GM23248 (cell line): ENCODE results near the gene CMTM8.

ENCODE experiments used
- EZH2 ChIP-seq: fragments of 200-600 bp; sonication (generic); IDR thresholded peaks from 2 replicates; pipeline ENCODE4 v1.6.1; 2018; ENCODE audit warnings: antibody characterized with exemption, mild to moderate bottlenecking; ENCODE audit not compliant: insufficient read depth, poor library complexity, severe bottlenecking
- EZH2phosphoT487 ChIP-seq: fragments of 200-600 bp; sonication (generic); IDR thresholded peaks from 2 replicates; pipeline ENCODE4 v1.6.1; 2018; ENCODE audit warnings: antibody characterized with exemption, moderate library complexity, mild to moderate bottlenecking, low read depth; ENCODE audit not compliant: insufficient read depth

DNA sequence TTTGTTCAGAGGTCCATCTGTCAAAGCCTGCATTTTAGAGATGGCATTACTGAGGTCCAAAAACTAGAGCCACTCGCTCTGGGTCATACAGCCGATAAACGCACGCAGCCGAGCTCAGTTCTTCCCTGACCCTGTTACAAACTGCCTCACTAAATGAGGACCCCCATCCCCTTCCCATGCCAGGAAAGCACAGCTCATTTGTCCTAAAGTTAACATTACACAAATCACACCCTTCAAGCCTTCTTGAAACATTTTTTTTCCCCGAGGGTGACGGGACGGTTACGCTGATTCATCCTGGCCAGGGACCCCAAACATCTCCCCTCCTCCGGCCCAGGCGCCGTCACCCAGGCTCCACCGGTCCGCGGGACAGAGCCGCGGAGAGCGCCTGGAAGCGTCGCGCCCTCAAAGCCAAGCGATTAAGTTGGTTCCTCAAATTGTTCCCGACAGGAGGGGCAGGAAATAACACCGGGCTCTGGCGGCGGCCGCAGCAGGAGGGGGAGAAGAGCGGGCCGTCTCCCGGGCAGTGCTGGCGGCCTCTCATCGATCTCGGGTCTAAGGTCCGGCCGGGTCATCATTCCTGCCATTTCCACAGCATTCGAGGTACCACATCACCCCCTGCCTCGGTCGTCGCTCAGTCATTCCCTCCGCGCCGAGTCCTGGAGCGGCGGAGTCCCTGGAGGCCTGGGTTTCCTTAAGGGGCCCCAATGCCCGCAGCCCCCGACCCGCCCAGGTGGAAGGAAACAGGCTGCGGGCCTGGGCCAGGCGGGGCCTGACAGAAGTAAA is 619 bp upstream of the CMTM8 start:
- TF ChIP-seq EZH2 (peak; percentile 71), EZH2phosphoT487 (no peak)
